GM12892 (cell line): ENCODE measurements around the gene FSD1L.
A peak's percentile ranks its signal among the peaks of the same experiment; 100 is the strongest.
"Not testable (repeated sequence)": the region's sequence is repeated elsewhere in the genome, so short reads cannot be mapped to it uniquely, and the experiment has no call there.

ENCODE experiments used
- DNase-seq: peaks from one replicate; pipeline ENCODE4 v3.0.0; 2011; ENCODE audit not compliant: insufficient read length
- FAIRE-seq: peaks from 2 replicates; lab custom pipeline; 2011; peaks lifted over from hg19 to GRCh38; lab: Jason Lieb, UNC
- POLR2A ChIP-seq: IDR thresholded peaks from 2 replicates; pipeline ENCODE4 v1.6.1; 2011; ENCODE audit warnings: low read depth, low read length, control low read depth
- POLR2AphosphoS5 ChIP-seq: IDR thresholded peaks from 2 replicates; pipeline ENCODE4 v1.6.1; 2011; ENCODE audit warnings: low read depth, low read length, control low read depth
- TAF1 ChIP-seq: IDR thresholded peaks from 2 replicates; pipeline ENCODE4 v1.6.1; 2011; ENCODE audit warnings: low read depth, mild to moderate bottlenecking, control low read depth, low read length, borderline replicate concordance

Gene FSD1L

DNA sequence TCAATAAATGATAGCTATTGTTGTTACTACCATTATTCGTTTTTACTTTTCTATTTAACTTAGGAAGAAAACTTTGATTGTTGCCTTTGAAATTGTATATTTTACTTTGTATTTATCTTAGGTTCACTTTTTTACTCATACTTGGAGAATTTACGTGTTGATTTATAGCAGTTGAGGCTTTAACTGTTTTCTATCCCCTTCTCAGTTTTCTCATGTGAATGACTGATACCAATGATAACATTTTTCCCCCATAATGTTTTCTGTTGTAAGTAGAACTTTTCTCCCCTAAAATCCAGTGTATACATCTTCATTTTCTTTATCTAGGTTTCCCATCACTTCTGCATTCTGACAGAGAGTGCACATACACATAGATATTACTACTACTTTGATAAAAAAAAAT lies 54.4 kb downstream of the FSD1L start:
- FAIRE-seq (no peak), DNase-seq (no peak)
- TF ChIP-seq TAF1 (no peak), POLR2A (no peak), POLR2AphosphoS5 (no peak)

DNA sequence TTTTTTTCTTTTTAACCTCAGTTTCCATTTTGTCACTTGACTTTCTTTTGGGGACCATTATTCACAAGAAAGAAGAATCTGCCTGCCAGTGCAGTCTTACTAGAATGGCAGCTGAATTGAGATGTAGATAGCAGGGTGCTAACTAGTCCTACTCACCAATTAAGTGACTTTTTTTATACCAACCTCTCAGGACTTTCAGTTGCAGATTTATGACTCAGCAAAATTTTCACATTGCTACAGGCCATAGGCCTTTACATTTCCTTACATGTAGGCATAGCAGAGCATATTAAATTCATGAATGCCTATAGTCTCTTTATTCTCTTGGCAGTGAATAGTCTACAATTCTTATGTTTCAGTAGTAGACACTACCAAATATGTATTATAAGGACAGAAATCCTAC lies 56.0 kb downstream of the FSD1L start:
- FAIRE-seq (no peak), DNase-seq (no peak)
- TF ChIP-seq TAF1 = no peak
- no peak for TF ChIP-seq POLR2AphosphoS5
- TF ChIP-seq POLR2A = no peak

GRCh38 chr9:105507096-105507790 lies 59.4 kb downstream of the FSD1L start:
- FAIRE-seq = no peak
- TF ChIP-seq POLR2A (no peak), TAF1 (no peak), POLR2AphosphoS5 (no peak)
- no peak for DNase-seq

DNA sequence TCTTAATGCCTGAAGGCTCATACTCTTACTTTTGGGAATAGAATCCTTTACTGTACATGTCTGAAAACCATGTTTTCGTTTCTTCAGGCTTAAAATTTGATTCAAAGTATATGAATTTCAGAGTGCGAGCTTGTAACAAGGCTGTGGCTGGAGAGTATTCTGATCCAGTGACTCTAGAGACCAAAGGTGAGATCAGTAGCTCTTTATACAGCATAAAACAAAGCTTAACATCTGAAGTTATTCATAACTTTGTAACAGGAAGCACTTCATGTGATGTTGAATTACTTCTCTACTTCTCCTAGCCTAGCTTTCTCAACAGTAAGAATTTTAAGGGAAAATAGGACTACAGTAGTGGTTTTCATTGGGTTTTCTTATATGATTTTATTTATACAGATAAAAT lies 60.7 kb downstream of the FSD1L start:
- TF ChIP-seq POLR2AphosphoS5 (no peak), TAF1 (no peak), POLR2A (no peak)
- FAIRE-seq (no peak), DNase-seq (no peak)

DNA sequence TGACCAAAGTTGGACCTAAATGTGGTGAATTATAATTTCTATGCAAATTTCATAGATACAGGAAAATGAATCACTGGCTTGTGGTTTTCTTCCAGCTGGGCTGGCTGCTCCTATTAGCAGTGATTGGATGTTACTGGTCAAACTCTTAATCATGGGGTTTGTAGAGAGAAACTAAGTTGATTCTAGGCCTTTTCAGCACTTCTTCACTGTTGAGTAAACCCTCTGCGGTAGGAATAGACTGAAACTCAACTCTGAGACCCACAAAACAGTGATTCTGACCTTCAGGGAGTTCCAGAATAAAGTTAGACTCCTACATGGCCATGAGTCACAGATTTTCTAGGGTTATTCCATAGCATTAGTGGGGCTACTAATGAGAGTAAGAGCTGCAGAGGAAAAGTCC lies 62.2 kb downstream of the FSD1L start:
- DNase-seq = no peak
- peak; percentile 48 for FAIRE-seq
- no peak for TF ChIP-seq POLR2AphosphoS5
- no peak for TF ChIP-seq POLR2A
- TF ChIP-seq TAF1 = no peak

DNA sequence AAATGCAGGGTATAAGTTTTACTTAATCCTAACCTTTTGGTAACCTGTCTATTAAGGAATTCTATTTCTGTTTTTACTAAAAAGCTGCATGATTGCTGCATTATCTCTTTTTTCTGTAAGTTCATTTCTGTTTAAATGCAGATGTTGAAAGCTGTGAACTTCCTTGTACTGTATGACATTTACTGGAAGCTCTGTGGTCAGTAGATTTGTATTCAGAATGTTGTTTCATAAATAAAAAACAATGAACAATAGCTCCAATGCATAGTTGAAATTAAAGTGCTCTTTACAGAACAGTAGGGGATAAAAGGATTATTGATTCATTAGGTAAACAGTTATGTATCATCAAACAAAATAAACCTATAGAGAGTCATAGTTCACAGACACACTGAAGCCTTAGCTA lies 63.6 kb downstream of the FSD1L start:
- TF ChIP-seq POLR2A = no peak
- TF ChIP-seq POLR2AphosphoS5 = no peak
- TF ChIP-seq TAF1 = no peak
- FAIRE-seq (no peak), DNase-seq (no peak)

DNA sequence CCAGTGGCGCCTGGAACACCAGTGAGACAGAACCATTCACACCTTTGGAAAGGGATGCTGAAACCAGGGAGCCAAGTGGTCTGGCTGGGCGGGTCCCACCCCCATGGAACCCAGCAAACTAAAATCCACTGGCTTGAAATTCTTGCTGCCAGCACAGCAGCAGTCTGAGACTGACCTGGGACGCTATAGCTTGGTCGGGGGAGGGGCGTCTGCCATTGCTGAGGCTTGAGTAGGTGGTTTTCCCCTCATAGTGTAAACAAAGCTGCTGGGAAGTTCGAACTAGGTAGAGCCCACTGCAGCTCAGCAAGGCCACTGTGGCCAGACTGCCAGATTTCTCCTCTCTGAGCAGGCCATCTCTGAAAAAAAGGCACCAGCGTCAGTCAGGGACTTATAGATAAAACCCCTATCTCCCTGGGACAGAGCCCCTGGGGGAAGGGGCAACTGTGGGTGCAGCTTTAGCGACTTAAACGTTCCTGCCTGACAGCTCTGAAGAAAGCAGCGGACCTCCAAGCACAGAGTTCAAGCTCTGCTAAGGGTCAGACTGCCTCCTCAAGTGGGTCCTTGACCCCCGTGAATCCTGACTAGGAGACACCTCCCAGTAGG lies 68.1 kb downstream of the FSD1L start:
- no peak for DNase-seq
- TF ChIP-seq POLR2AphosphoS5 (no peak), POLR2A (no peak), TAF1 (no peak)
- FAIRE-seq = no peak

- peak; percentile 24 for FAIRE-seq
- not testable (repeated sequence) for DNase-seq
Observed at GRCh38 chr9:105519710-105520369, 72.0 kb downstream of the FSD1L start.

DNA sequence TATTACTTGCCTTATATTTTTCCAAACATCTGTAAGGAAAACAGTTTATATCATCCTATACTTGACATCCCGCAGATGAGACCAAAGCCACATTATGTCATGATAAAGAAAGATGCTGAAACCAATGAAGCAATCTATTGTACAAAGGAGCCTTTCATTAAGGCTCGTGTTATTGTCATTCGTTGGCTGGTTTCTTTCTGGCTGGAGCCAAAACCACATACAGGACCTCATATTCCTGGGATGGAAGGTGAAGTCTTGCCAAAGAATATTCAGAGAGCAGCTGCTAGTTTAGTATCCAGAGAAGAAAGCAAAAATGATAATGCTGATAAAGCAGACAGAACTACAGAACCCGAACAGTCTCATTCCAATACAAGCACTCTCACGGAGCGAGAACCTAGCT lies 73.2 kb downstream of the FSD1L start:
- FAIRE-seq = peak; percentile 56

GRCh38 chr9:105522618-105523385 lies 75.0 kb downstream of the FSD1L start:
- peak; percentile 65 for FAIRE-seq
- not testable (repeated sequence) for DNase-seq

More for the DNA sequence above, 73.2 kb downstream of the FSD1L start:
- not testable (repeated sequence) for DNase-seq

DNA sequence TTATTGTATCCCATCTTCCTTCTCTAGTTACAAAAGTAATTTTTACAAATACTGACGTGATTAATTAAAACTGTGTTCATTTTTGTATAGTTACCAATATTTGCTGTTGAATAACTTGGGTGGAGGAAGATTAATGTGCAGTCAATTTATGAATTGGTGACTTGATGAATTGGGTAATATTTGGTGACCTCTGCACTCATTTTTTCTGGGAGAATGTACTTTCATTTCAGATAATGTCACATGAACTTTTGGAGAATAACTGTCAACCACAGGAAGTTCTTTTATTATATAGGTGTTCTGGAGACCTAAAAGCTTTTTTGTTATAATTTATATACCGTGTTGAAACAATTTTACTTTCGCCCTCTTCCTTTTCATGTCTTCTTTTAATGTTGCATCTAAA lies 83.7 kb downstream of the FSD1L start:
- TF ChIP-seq POLR2A (no peak), TAF1 (no peak), POLR2AphosphoS5 (no peak)
- FAIRE-seq = no peak
- DNase-seq = no peak

- TF ChIP-seq POLR2AphosphoS5 (no peak), POLR2A (no peak), TAF1 (no peak)
- no peak for DNase-seq
- FAIRE-seq = peak; percentile 70
Observed at GRCh38 chr9:105535920-105536668, 88.3 kb downstream of the FSD1L start.
